C4-2B (cell line): ENCODE measurements around the gene SECISBP2.

ENCODE experiments used
- ZFX ChIP-seq: fragments of 450-650 bp; IDR thresholded peaks from 2 replicates; pipeline ENCODE4 v1.6.1; 2017
- TF ChIP-seq, protein P1 (sequence below): fragments of 450-650 bp; conservative IDR thresholded peaks from 2 replicates; pipeline ENCODE4 v1.5.1; 2017; ENCODE audit warnings: mild to moderate bottlenecking

DNA sequence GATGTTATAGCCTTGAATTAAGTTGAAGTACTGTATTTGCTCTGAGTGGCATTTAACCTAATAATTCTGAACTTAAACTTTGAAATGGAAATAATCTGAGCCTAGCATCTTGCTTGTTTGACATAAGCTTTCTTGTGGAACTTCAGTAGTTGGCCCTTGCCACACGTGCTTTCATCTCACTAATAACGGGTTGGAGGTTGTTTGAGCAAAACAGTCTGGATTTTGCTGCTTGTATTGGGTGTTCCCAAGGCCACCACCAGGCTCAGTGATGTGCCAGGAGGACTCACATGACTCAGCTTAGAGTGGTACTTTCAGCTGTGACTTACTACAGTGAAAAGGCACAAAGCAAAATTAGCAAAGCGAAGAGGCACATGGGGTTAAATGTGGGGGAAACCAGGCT, 35.7 kb downstream of the SECISBP2 start:
- TF ChIP-seq, protein P1, sequence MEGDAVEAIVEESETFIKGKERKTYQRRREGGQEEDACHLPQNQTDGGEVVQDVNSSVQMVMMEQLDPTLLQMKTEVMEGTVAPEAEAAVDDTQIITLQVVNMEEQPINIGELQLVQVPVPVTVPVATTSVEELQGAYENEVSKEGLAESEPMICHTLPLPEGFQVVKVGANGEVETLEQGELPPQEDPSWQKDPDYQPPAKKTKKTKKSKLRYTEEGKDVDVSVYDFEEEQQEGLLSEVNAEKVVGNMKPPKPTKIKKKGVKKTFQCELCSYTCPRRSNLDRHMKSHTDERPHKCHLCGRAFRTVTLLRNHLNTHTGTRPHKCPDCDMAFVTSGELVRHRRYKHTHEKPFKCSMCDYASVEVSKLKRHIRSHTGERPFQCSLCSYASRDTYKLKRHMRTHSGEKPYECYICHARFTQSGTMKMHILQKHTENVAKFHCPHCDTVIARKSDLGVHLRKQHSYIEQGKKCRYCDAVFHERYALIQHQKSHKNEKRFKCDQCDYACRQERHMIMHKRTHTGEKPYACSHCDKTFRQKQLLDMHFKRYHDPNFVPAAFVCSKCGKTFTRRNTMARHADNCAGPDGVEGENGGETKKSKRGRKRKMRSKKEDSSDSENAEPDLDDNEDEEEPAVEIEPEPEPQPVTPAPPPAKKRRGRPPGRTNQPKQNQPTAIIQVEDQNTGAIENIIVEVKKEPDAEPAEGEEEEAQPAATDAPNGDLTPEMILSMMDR: no peak
- no peak for TF ChIP-seq ZFX
